GM10847 (cell line): Measurements from ENCODE around the gene DNAJB4.
A peak's percentile ranks its signal among the peaks of the same experiment; 100 is the strongest.

Source experiments
- POLR2A ChIP-seq: IDR thresholded peaks from 2 replicates; pipeline ENCODE4 v1.6.1; 2011; ENCODE audit not compliant: insufficient read length; ENCODE audit errors: extremely low read depth

The DNAJB4 gene

GRCh38 chr1:78004719-78005447 is at the start of gene DNAJB4:
Gene DNAJB4, plus strand, starts transcription at chr1:78004939. Its CDS starts 172 bp downstream, at chr1:78005111.
- TF ChIP-seq POLR2A, result no peak

DNA sequence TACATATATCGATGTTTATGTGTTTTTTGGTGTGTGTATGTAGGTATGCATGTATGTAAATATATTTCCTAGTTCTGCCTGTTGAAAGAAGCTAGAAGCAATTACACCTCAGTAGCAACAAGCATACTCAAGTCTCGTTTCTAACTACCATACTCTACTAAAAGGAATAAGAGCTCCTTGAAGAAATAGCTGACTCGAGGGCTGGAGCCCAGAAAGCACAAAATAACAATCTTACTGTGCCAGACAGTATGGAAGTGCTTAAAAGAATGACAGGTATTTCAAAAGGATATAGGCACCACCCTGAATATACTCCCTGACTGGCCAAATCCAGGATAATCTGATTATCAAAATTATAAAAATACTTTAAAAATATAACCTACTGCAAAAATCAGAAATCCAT is 49.0 kb upstream of the DNAJB4 start:
- TF ChIP-seq POLR2A, result no peak

- TF ChIP-seq POLR2A, result no peak
Measured at GRCh38 chr1:77956464-77956863, 48.3 kb upstream of the DNAJB4 start.

DNA sequence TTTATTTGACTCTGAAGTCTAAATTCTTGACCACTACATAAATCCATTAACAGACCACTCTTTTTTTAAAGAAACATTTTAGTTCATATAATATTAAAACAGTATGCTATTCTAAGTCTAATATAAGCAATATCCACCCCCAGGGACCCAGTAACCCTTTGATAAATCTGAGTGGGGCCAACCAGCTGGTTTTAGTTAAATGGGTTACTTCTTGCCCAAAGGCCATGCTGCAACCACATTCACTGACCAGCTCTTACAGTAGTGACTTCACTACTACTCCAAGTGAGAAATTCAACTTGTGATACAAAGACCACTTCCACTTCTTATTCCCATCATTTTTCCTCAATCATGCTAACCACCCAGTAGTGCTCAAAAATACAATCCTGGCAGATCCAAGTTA is 46.3 kb upstream of the DNAJB4 start:
- TF ChIP-seq POLR2A, result no peak

DNA sequence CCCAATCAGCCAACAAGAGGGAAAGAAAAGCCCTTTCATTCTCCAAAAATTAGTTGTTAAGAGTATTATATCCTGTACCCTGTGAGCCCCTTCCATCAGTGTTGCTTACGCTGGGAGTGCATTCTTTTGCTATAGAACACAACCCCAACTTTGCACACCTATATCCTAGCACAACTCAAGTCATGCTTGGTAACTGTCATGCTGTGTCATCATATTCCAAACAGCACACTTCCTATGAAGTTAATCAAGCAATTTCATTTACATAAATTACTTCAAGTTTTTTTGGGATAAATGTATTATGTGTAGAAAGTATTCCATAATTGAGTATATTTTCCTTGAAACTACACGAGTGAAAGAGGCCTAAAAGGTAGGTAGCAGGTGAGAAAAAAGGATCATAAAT is 45.9 kb upstream of the DNAJB4 start:
- TF ChIP-seq POLR2A, result no peak

- TF ChIP-seq POLR2A, result no peak
Measured at GRCh38 chr1:77961392-77961791, 43.3 kb upstream of the DNAJB4 start.

GRCh38 chr1:77966291-77966690 is 38.4 kb upstream of the DNAJB4 start:
- TF ChIP-seq POLR2A, result no peak

DNA sequence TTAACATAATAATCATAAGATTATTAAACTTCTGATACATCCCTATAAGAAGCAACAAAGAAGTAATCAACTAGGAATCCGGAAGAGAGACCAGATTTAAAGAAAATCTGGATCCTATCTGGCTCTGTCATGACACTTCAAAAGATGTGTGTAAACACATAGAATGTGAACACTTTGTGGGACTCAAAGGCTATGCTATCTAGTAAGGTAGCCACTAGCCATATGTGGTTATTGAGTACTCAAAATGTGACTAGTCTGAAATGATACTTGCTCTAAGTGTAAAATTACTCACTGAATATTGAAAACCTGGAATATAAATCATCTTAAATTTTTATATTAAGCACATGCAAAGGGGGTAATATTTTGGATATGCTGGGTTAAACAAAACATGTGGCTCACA is 34.5 kb upstream of the DNAJB4 start:
- TF ChIP-seq POLR2A, result no peak

GRCh38 chr1:77972080-77972479 is 32.7 kb upstream of the DNAJB4 start:
- TF ChIP-seq POLR2A, result no peak

DNA sequence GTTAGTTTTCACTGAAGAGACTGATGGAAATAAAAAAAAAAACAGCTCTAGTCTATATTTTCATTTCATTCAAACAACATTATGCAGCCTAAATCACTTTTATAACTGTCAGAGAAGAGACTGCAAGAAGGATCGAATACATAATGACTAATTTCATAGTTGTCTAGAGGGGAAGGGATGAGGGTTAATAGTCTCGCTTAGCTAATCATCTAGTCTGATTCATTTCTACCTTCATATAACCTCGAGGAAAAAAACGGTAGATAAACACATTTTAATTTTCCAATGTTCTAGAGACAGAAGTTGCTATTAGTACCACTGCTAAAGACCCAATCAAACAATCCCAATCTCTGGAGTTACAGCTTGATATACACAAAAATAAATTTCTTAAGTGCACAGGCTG is 29.4 kb upstream of the DNAJB4 start:
- no peak for TF ChIP-seq POLR2A

GRCh38 chr1:77975907-77976306 is 28.8 kb upstream of the DNAJB4 start:
- TF ChIP-seq POLR2A, result no peak

- TF ChIP-seq POLR2A, result no peak
Measured at GRCh38 chr1:77976433-77977076, 28.2 kb upstream of the DNAJB4 start.

DNA sequence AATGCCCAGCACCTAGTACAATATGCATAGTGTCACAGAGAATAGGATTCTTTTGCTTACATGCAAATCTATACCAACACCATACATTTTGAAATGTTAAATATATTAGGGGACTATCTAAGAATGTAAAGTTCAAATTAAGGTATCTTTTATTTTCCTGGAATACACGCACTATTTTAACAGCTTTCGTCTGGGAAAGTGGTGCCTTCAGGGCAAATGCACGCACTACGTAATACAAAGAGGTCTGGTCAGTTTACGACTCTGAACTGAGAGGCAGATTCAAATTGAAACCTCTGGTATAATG is 26.8 kb upstream of the DNAJB4 start:
- TF ChIP-seq POLR2A, result no peak

DNA sequence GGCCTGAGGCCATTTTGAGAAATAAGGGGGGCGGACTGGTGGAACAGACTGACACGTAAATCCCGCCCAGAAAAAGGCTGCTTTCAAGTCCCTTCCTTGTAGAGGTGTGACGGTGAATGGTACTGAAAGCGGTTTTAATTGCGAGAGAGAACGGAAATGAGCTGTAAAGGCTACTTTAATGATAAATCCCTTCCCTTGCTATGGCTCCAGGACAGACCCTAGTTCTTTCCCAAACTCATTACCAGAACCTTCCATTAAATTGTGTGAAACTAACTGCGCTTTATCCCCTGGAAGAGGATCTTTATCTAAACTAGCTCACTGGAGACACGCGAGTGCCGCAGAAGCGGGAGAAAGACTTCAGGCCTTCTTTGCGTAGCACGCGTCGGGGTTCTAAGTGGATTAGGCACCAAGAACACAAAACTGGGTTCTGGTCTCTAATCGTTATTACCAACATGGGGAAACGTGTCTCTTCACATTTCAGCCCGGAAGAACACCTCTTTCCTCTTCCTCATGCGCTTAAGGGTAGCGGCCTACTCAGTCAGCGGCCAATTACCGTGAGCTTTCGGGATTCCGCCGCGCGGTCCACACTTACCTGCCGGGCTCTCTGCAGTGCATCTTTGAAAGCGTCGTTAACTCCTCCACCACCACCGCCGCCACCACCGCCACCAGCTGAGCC is 26.3 kb upstream of the DNAJB4 start:
- peak; percentile 27 for TF ChIP-seq POLR2A

GRCh38 chr1:77978969-77979876 is 25.5 kb upstream of the DNAJB4 start, which contains the start of gene FUBP1:
Gene FUBP1, minus strand, starts transcription at chr1:77979072. Its CDS starts 68 bp downstream, at chr1:77979004.
- TF ChIP-seq POLR2A, result peak; percentile 76
